Stimulated activated CD8-positive, alpha-beta memory T cell treated with anti-CD3 and anti-CD28 coated beads, Interleukin-12 subunit alpha, Interleukin-12 subunit beta, amount 100 ng/mL, for 4 hours (primary cell): ENCODE measurements around the gene CTNNA2.

Experiments used
- DNase-seq: peaks from one replicate; pipeline ENCODE4 v3.0.0-alpha.2; 2020; ENCODE audit warnings: low read depth

CTNNA2 gene

GRCh38 chr2:80328159-80328571 is 815.3 kb downstream of the CTNNA2 start:
- DNase-seq, result no peak

DNA sequence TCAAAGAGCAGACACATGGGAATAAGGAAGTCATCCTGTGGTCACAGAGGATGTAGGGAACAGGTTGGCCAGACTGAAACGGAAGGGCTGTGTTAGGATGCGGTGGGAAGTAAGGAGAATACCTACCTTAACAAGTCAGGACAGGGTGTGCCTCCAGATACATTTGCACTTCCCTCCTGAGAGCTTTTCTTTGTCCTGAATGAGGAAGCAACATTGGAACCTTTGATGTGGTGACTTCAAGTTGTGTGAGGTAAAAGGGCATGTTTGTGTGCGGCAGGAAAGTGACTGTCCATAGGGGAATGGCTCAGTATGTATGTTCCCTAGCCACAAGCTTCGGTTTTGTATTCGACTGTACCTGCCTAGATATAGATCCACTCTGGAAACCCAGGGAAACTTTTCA is 816.6 kb downstream of the CTNNA2 start:
- no peak for DNase-seq

DNA sequence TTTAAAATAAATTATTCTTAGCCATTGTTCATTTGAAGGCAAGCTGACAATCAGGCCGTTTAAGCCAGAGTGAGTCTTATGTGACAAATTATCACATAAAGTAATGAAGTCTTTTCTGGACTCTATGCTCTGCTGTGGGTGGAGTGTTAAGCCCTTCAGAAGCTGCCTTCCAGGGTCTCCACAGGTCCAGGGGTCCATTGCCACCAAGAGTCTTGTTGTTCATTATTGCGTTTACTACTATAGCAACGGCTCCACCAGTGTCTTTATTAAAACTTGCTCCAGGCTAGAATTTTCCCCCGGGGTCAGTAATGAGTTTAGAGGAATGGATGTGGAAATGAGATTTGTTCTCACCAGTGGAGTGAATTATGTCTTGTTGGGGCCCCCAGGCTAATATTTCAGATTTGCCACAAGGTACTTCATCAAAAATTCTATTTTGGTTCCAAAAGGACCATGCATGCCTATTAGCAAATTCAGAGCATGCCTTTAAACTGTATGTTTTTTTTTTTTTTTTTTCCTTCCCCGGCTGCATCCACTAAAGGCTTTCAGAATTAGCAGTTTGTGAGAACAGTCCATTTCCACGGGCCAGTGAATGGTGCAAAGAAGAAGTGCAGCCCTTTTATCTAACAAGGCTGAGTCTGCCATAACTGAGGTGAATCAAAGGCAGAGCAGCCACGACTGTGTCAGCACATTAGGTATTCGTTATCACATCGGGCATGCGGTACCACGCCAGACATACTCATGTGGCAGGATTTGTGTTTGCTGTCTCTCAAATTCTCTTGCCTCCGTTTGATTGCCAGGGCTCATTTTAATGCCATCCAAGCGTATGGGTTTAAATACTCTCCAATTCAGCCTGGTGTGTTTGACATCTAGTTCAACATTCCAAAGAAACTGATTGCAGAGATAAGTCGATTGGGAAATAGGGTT is 817.9 kb downstream of the CTNNA2 start:
- no peak for DNase-seq

DNA sequence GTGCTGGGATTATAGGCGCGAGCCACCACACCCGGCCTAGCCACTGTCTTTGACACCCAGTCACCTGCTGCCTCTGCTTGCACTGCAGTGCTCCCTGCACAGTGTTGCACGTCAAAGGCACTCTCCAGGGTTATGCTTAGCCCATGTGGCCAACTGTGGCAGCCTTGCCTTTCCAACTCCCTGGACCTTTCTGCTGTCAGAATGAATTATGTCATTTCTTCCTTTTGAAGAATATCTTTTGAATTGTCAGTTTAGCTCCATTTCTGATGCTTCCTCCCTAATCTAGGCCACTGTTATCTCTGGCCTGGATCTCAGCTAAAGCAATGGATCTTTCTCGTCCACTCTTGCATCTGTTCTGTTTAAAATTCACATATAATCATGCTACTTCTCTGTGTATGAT is 821.0 kb downstream of the CTNNA2 start:
- DNase-seq, result no peak

DNA sequence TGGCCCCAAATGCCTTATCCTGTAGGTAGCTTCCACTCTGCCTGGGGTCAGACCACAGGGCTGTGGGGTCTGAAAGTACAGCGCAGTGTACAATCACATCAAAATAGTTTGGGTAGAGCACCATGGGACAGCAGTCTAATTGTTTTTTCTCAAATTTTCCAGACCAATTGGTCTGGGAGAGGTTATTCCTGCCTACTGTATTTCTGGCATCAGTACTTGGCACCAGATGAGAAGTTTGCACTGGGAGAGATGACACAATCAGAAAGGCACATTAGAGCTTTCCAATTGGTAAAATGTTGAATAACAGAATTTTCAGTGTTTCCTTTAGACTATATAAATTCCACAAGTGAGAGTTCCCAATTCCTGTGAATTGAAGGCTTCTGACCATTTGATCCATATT is 822.6 kb downstream of the CTNNA2 start:
- DNase-seq, result no peak

- DNase-seq, result no peak
Observed at GRCh38 chr2:80338794-80339193, 825.9 kb downstream of the CTNNA2 start.

- no peak for DNase-seq
Observed at GRCh38 chr2:80340022-80340421, 827.2 kb downstream of the CTNNA2 start.

GRCh38 chr2:80348078-80348477 is 835.2 kb downstream of the CTNNA2 start:
- DNase-seq, result no peak

DNA sequence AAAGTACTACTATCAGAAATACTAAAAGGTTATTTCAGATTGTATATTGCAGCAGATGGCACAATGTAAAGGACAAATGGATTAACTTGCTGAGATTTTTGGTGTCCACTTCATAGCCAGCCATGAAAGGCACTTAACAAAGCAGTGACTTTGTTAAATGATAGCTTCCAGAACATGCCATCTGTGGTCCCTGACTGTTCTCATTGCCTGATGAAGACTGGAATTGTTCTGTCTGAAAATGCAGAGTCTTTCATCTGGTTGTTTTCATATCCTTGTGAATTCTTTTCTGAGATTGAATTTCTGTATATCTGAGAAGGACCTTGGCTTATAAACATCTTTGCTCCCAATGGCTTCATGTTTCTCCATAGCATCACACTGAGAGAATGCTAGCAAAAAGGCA is 836.1 kb downstream of the CTNNA2 start:
- DNase-seq, result no peak

DNA sequence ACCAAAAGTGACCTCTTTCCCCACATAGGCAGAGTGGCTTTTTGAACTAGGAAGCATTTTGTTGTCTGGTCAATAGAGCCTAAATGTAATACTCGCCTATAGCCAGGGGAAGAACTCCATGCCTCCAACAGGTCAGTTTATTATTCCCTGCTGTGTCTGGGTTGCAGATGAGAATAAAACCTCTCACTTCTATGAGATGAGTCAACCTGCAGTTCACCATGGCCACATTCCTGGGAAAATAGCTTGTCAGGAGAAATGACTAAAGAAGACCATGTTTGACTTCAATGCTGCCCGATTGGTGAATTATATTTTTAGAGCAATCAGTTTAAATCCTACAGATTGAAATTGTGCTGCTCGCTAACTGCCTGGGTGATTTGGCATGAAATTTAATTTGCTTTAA is 838.4 kb downstream of the CTNNA2 start:
- no peak for DNase-seq

GRCh38 chr2:80354858-80355257 is 842.0 kb downstream of the CTNNA2 start:
- DNase-seq, result no peak

GRCh38 chr2:80361904-80362303 is 849.1 kb downstream of the CTNNA2 start:
- DNase-seq, result no peak

GRCh38 chr2:80363330-80363729 is 850.5 kb downstream of the CTNNA2 start:
- no peak for DNase-seq

DNA sequence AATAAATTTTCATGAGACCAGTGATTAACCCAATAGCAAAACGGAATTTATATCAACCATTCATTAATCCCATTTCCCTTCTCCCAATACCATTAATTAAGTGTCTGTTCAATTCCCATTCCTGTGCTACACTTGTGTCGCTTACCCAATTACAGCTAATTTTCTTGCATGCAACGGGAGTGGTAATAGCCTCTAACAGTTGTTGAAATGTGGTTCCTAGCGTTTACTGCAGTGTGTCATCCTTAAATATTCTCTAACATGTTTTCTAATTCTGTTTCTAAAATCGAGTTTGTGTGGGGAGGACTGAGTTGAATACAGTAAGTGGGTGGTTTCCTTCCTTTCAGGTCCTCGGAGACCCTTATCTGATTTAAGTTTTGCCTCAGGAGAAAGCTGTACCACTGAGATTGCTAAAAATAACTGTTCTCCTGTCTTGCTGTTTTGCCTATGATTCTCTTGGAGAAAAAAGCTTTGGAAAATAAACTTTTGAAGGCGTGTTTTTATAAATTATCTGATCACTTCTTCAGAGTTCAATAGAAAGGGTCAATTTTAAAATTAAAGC is 851.0 kb downstream of the CTNNA2 start:
- no peak for DNase-seq

DNA sequence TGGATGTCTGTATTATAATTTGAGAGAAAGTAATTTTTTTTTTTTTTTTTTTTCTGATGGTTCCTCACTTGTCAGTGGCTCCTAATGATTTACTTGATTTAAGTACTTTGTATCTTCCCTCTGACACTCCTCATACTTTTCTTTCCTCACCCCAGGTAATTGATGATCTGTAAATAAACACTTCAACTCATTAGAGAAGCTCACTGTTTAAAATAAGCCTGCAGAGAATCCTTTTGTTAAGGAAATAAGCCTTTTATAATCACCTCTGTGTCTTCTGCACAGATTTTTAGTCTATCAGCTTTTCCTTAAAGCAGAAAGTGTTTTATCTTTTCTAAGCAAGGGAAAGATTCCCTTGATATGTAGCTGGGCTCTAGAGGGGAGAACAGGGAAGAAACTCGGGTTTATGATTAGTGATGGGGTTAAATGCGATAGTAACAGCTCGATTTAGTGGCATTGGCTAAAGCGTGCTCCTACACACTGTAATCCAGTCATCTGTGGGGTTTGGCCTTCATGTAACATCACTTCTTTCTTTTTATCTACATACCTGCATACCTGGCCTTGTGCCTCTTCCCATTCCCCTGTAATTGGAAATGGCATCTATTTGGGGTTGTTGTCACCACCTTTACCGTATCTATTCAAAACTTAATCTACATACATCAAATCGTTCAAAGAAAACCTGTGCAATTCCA is 851.8 kb downstream of the CTNNA2 start:
- DNase-seq, result no peak

- no peak for DNase-seq
Observed at GRCh38 chr2:80365762-80366161, 852.9 kb downstream of the CTNNA2 start.

- no peak for DNase-seq
Observed at GRCh38 chr2:80370375-80371009, 857.6 kb downstream of the CTNNA2 start.

- no peak for DNase-seq
Observed at GRCh38 chr2:80374105-80374504, 861.3 kb downstream of the CTNNA2 start.

GRCh38 chr2:80377071-80377470 is 864.2 kb downstream of the CTNNA2 start:
- no peak for DNase-seq

GRCh38 chr2:80380736-80381135 is 867.9 kb downstream of the CTNNA2 start:
- DNase-seq, result no peak

DNA sequence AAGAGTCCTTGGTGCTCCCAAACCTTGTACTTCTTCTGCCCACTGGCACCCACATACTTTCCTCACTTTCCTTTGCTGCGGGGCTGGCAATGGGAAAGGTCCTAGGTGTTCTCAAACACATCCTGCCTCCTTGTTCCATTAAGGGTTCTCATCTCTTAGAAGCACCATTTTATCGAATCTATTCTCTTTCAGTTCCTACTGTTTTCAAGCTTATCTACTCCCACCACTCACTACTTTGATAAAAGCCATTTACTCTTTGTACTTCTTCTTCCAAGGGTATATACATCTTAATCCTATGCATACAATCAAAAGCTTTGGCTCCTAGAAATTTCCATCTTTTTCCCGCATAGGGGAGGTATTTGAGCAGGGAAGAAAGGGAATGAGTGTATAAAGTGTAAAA is 868.8 kb downstream of the CTNNA2 start:
- DNase-seq, result no peak

DNA sequence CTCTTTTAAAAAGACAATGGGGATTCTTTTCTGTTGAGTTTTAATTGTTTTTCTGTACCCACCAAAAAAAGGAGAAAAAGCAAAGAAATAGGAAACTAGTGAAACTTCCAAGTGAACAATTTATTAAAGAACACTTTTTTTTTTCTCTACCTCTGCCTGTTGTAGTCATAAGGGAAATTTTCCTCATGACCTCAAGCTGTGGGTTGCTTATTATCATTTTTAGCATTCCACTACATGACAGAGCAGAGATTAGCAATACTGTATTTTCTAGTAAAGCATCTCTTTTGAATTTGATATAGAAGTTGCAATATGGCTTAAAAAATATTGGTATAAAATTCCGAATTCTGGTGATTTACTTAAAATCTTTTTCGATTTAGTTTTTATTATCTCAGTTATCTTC is 879.6 kb downstream of the CTNNA2 start:
- no peak for DNase-seq

- no peak for DNase-seq
Observed at GRCh38 chr2:80393991-80394390, 881.1 kb downstream of the CTNNA2 start.
